ENCODE measurements around the gene ARL15. TPM values are rescaled to one million over a fixed set of nuclear protein-coding genes. Genes with fewer than 3 reads are reported as not detected.
"Not testable (repeated sequence)": the region's sequence is repeated elsewhere in the genome, so short reads cannot be mapped to it uniquely, and the experiment has no call there.

Gene ARL15
- total RNA-seq, 1 donor from 2014 or later: 13.2 TPM

GRCh38 chr5:54049144-54049543, 261.2 kb downstream of the ARL15 start:
- DNase-seq (ENCODE audit: low read depth): no peak

GRCh38 chr5:54045077-54045792, 265.1 kb downstream of the ARL15 start:
- no peak for DNase-seq (ENCODE audit: low read depth)

- DNase-seq (ENCODE audit: low read depth): not testable (repeated sequence)
Observed at GRCh38 chr5:54044276-54044675, 266.1 kb downstream of the ARL15 start.

DNA sequence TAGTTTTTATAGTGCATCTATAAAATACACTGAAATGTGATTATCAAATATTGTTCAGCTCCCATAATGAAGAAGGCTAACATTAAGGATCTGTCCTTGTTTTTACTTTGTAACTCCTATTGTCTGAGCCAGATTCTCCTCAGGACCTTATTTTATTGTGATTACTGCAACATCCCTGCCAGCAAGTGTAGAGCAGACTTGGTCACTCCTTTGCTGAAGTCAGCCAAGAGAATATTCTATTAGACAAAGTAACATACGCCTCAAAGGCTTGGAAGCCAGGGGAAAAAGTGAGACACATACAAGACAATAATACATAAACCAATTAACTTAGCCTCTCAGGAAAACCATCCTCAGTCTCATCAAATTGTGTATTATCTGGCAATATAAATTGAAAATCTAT, 269.6 kb downstream of the ARL15 start:
- no peak for DNase-seq (ENCODE audit: low read depth)

GRCh38 chr5:54040018-54040417, 270.4 kb downstream of the ARL15 start:
- no peak for DNase-seq (ENCODE audit: low read depth)

GRCh38 chr5:54037205-54037604, 273.2 kb downstream of the ARL15 start:
- no peak for DNase-seq (ENCODE audit: low read depth)

GRCh38 chr5:54030981-54031380, 279.4 kb downstream of the ARL15 start:
- no peak for DNase-seq (ENCODE audit: low read depth)

DNA sequence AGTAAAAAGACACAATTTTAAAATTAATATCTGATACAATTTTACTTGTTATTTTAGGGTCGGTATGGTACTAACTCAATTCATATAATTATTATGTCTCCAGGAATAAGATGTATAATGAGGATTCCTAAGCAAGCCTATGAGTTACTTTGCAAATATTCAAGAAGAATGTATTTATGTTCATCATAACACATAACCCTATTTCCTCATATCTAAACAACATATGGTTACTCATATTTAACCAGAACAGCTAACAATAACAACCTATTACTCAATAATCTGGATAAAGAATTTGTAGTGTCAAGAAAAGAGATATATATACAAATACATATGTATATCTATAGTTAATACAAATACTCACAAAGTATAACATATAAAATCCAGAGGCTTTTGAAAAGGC, 285.9 kb downstream of the ARL15 start:
- DNase-seq (ENCODE audit: low read depth): no peak

- no peak for DNase-seq (ENCODE audit: low read depth)
Observed at GRCh38 chr5:54022223-54022622, 288.1 kb downstream of the ARL15 start.

DNA sequence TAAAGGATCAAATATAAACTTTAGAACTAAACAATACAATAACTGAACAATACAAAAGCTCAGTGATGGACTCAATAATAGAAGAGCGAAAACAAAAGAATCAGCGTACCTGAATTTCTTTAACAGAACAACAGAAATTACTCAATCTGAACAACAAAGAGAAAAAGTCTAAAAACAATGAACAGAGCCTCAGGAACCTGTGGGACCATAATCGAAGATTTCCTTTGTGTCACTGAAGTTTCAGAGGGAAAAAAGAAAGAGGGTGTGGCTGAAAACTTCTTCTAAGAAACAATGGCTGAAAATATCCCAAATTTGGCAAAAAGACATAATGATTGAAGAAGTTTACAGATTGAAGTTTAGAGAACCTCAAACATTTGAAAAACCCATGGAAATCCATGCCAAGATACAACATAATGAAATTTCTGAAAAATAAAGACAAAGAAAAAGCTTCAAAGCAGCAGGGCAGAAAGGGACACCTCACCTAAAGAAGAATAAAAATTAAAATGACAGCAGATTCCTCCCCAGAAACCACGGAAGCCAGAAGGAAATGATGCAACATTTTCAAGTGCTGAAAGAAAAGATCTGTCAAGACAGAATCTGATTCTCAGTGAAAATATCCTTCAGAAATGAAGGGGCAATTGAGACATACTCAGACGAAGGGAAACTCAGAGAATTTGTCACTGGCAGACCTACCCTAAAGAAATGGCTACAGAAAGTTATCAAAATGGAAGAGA, 288.8 kb downstream of the ARL15 start:
- no peak for DNase-seq (ENCODE audit: low read depth)

GRCh38 chr5:54018438-54018837, 291.9 kb downstream of the ARL15 start:
- no peak for DNase-seq (ENCODE audit: low read depth)

- DNase-seq (ENCODE audit: low read depth): no peak
Observed at GRCh38 chr5:54017580-54017979, 292.8 kb downstream of the ARL15 start.

- peak; percentile 49 for DNase-seq (ENCODE audit: low read depth)
Observed at GRCh38 chr5:54013556-54014194, 296.7 kb downstream of the ARL15 start.

DNA sequence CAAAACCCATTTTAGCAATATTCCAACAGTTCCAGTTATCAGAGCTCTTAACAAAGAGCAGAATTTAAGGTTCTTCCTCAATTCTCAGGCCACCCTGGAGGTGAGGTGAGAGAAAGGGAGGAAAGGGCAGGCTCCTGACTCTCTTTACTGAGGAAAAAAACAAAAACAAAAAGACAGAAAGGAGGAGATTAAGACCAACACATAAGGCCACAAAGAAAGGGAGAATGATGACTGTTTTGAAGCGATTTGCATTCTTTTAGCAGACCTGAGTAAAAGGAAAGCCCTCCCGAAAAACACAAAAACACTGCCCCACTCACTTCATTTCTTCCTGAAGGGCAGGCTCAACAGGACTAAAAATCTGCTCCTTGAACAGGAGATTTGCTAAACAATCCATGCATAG, 300.5 kb downstream of the ARL15 start:
- no peak for DNase-seq (ENCODE audit: low read depth)

DNA sequence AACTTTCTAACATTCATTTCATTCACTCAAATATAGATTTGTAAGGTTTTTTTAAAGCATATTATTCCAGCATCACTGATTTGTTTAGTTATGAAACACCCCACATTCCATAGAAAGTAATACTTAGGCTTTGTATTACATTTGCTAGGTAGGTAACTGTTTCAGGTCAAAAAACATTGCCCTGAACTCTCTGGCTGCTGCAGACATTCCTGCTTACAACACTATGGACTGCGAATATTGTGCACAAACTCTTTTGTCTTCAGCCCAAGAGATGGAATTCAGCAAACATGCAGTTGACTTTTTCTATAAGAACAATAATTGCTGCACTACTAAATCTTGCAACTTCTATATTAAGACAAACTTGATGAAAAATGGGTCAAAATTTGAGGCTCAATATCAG, 301.0 kb downstream of the ARL15 start:
- DNase-seq (ENCODE audit: low read depth): no peak

- DNase-seq (ENCODE audit: low read depth): no peak
Observed at GRCh38 chr5:54007827-54008777, 302.3 kb downstream of the ARL15 start.

DNA sequence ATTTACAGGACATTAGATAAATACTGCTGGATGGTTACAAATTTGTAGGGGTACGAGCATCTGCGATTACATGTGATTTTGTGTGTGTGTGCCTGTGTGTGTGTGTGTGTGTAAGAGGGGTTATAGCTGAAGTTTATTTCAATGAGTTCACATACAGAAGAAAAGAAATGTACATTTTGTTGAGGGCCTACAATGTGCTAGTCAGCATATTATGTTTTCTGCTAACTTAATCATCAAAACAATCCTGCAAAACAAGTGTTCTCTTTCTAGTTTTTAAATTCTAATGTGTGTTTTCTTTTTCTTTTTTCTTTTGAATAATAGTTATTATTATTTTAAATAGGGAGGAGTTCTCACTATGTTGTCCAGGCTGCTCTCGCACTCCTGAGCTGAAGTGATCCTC, 305.7 kb downstream of the ARL15 start:
- no peak for DNase-seq (ENCODE audit: low read depth)

- DNase-seq (ENCODE audit: low read depth): no peak
Observed at GRCh38 chr5:54002779-54003178, 307.6 kb downstream of the ARL15 start.

DNA sequence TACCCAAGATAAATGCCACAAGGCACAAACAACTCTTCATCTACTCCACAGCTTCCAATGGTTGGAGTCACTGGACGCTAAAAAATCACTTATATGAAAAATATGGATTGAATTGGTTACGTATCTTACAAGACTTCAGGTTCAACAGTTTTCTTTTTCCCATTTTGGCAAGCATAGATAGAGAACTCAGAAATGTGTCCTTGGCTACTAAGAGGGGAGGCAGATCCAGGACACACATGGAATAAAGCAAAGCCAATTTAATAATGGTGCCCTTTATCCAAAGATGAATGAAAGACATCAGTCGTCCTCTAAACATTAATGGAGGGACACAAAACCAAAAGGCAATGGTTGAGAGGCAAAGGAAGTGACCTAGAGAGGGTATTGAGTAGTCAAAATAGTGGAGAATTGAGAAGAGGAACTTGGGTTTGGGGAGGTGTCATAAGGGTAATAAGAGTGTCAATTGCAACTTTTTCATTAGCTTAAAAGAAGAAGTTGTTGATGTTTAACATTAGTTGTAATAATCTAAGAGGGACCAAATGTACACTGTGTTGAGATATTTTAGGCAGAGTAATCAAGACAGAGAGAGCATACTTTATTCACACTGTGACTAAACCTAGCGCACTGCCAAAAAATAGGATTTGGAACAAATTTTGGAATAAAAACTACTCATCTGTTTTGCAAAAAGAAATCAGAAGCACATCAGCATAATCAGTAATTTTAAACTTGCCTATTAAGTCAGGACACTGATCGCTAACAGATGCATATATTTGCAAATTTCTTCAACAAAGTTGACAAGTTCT, 308.2 kb downstream of the ARL15 start:
- DNase-seq (ENCODE audit: low read depth): no peak

GRCh38 chr5:54000011-54000410, 310.4 kb downstream of the ARL15 start:
- DNase-seq (ENCODE audit: low read depth): no peak

All from myocyte (in vitro differentiated cells).